SK-N-SH (cell line): ENCODE results near the gene EEF1G.
A peak's percentile ranks its signal among the peaks of the same experiment; 100 is the strongest.

Experiments
- CHD2 ChIP-seq: fragments of 150-350 bp; IDR thresholded peaks from 2 replicates; pipeline ENCODE4 v1.6.1; 2018; ENCODE audit warnings: low read length; ENCODE audit not compliant: partially characterized antibody
- CTCF ChIP-seq: fragments of 200-600 bp; sonication (generic); IDR thresholded peaks from 2 replicates; pipeline ENCODE4 v1.6.1; 2017; ENCODE audit warnings: antibody characterized with exemption, mild to moderate bottlenecking, moderate library complexity
- ELF1 ChIP-seq: IDR thresholded peaks from 2 replicates; pipeline ENCODE4 v1.4.0; 2012
- EP300 ChIP-seq, 2 experiments: IDR thresholded peaks; 2 replicates each; pipeline versions ENCODE4 v1.4.0 to v1.6.1; 2012; ENCODE audit warnings: borderline replicate concordance in 1 of 2, low read depth in 1 of 2, low read length in 1 of 2
- GABPA ChIP-seq: IDR thresholded peaks from 2 replicates; pipeline ENCODE4 v1.4.0; 2012; ENCODE audit warnings: low read depth, mild to moderate bottlenecking
- POLR2AphosphoS5 ChIP-seq: IDR thresholded peaks from 2 replicates; pipeline ENCODE4 v1.6.1; 2012; ENCODE audit warnings: low read depth, low read length

GRCh38 chr11:62599069-62599696, 25.5 kb upstream of the EEF1G start:
- TF ChIP-seq ELF1 (peak; percentile 67), POLR2AphosphoS5 (peak; percentile 45; the same call in 1 of the 2 replicates), CTCF (no peak), EP300 (IDR thresholded peaks at IDR 0.05; ENCODE audit: borderline replicate concordance in 1 of 2, low read depth in 1 of 2, low read length in 1 of 2) (no peak), GABPA (peak; percentile 65), CHD2 (peak; percentile 51)
